ENCODE data around the gene ANKRD66.
A peak's percentile ranks its signal among the peaks of the same experiment; 100 is the strongest.

The ANKRD66 gene

GRCh38 chr6:46776070-46776712 lies 29.5 kb downstream of the ANKRD66 start:
- TF ChIP-seq, protein P1, sequence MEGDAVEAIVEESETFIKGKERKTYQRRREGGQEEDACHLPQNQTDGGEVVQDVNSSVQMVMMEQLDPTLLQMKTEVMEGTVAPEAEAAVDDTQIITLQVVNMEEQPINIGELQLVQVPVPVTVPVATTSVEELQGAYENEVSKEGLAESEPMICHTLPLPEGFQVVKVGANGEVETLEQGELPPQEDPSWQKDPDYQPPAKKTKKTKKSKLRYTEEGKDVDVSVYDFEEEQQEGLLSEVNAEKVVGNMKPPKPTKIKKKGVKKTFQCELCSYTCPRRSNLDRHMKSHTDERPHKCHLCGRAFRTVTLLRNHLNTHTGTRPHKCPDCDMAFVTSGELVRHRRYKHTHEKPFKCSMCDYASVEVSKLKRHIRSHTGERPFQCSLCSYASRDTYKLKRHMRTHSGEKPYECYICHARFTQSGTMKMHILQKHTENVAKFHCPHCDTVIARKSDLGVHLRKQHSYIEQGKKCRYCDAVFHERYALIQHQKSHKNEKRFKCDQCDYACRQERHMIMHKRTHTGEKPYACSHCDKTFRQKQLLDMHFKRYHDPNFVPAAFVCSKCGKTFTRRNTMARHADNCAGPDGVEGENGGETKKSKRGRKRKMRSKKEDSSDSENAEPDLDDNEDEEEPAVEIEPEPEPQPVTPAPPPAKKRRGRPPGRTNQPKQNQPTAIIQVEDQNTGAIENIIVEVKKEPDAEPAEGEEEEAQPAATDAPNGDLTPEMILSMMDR (IDR thresholded peaks at IDR 0.05; ENCODE audit: low read depth, low read length, missing control alignments): no peak
- no peak for DNase-seq (ENCODE audit: low read depth)

DNA sequence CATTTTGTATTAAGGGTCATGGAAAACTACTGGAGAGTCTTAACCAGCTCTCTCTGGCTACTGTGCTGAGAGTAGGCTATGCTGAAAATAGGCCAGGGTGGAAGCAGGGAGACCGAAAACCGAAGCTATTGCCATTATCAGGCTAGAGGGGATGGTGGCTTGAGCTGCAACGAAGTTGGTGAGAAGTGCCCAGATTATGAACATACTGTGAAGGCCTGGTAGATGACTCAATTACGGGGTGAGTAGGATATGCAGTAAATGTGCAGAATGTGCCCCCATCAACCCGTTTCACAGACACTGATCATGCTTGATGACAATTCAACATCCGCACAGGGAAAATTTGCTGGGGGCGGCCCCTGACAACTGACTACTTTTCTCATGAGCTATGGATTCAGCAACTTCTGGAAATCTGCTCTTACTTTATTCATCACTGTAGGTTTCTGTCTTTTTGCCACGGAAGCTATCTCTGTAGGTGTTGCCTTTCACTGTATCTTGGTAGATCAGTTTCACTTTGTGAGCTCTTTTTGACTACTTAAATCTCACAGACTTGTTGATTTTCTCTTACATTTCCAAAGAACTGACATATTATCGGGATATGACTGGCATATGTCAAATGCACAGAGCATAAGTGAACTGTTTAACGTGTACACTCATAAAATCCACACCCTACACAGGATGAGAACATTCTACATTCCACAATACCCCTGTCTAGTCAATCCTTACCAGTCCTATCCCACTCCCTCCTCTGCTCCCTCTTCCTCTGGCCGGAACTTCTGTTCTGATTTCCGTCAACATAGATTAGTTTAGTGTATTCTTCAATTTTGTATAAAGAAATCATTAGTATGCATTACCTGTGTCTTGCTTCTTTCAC lies 31.0 kb downstream of the ANKRD66 start:
- no peak overlapping the region for H3K4me3 ChIP-seq (ENCODE audit: low read depth, low read length)
- TF ChIP-seq, protein P1 (IDR thresholded peaks at IDR 0.05; ENCODE audit: low read depth, low read length, missing control alignments): no peak
- no peak for DNase-seq (ENCODE audit: low read depth)

More at GRCh38 chr6:46776070-46776712, 29.5 kb downstream of the ANKRD66 start:
- no peak overlapping the region for H3K4me3 ChIP-seq (ENCODE audit: low read depth, low read length)

GRCh38 chr6:46781478-46782378 lies 35.0 kb downstream of the ANKRD66 start:
- H3K4me3 ChIP-seq (ENCODE audit: low read depth, low read length): no peak overlapping the region
- DNase-seq (ENCODE audit: low read depth): no peak
- TF ChIP-seq, protein P1 (IDR thresholded peaks at IDR 0.05; ENCODE audit: low read depth, low read length, missing control alignments): peak; percentile 44

DNA sequence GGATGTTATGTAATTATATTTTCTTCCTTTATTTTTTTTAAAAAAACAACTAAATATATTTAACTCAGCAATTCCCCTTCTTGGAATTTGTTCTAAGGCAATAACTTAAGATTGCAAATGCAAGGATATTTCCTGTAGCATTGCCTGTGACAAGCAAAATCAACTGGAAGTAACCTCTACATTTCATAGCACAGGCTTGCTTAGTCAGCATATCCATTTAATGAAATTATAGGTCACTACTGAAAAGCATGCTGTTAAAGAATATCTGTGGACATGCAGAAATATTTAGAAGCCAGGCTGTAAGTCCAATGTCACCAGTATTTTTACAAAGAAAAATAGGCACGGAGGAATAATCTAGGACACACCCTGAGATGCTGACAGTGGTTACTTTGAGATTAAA lies 37.8 kb downstream of the ANKRD66 start:
- no peak overlapping the region for H3K4me3 ChIP-seq (ENCODE audit: low read depth, low read length)
- TF ChIP-seq, protein P1 (IDR thresholded peaks at IDR 0.05; ENCODE audit: low read depth, low read length, missing control alignments): no peak
- no peak for DNase-seq (ENCODE audit: low read depth)

DNA sequence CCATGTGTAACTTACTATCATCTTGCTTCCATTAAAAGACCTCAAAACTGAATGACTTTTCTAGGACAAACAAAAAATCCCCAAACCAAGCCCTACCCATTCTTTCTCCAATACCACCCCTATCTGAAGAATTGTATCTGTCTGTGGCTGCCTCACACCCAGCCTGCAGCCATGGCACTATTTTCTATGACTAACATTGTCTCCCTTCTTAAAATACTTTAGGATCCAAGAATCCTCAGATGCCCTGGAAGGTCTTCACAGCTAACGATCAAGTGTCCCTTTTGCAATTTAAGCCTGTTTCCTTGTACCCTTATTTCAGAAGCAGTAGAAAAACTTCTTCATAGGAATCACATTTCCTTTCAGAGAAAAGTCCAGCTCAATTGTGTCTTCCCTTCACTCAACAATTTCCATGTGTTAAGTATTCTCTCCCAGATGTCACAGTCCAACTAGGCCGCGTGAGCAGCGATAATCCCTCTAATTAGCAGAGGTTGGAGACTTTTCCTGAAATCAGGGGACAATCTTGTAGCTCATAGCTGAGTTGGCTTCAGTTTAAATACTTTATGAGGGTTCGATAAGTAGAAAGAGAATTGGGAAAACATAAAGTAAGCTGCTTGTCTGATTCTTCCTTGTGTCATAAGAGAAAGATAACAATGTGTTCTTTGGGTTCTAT lies 41.3 kb downstream of the ANKRD66 start:
- no peak for DNase-seq (ENCODE audit: low read depth)
- no peak overlapping the region for H3K4me3 ChIP-seq (ENCODE audit: low read depth, low read length)
- TF ChIP-seq, protein P1 (IDR thresholded peaks at IDR 0.05; ENCODE audit: low read depth, low read length, missing control alignments): no peak

GRCh38 chr6:46788791-46789190 lies 42.1 kb downstream of the ANKRD66 start:
- TF ChIP-seq, protein P1 (IDR thresholded peaks at IDR 0.05; ENCODE audit: low read depth, low read length, missing control alignments): no peak
- no peak for DNase-seq (ENCODE audit: low read depth)
- H3K4me3 ChIP-seq (ENCODE audit: low read depth, low read length): no peak overlapping the region

All from GM12864 (cell line).